ENCODE measurements around the gene GRM3. TPM values are rescaled to one million over a fixed set of nuclear protein-coding genes. Genes with fewer than 3 reads are reported as not detected.

The GRM3 gene
- total and polyA plus RNA-seq, 2 of the 8 experiments (the other 6 are each of a cell fraction or from before 2014, with no cell fraction given): 3.1 to 4.2 TPM

DNA sequence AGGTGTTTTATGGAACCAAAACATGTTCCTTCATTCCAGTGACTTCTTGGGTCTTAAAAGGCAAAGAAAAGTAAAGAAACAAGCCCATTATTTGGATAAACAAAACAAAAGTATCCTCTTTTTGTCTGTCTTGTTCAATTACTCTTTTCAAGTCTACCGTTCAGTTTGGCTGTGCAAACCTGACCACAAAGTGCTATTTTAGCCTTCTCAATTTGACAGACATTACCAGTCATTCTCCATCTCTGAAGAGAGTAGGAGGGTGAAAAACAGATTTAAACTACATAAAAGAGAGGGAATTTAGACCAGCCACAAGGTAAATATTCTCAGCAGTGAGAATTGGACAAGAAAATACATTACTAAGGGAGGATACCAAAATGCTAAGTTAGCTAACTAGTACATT is 145.2 kb downstream of the GRM3 start (continued):
- TF ChIP-seq, protein P1, sequence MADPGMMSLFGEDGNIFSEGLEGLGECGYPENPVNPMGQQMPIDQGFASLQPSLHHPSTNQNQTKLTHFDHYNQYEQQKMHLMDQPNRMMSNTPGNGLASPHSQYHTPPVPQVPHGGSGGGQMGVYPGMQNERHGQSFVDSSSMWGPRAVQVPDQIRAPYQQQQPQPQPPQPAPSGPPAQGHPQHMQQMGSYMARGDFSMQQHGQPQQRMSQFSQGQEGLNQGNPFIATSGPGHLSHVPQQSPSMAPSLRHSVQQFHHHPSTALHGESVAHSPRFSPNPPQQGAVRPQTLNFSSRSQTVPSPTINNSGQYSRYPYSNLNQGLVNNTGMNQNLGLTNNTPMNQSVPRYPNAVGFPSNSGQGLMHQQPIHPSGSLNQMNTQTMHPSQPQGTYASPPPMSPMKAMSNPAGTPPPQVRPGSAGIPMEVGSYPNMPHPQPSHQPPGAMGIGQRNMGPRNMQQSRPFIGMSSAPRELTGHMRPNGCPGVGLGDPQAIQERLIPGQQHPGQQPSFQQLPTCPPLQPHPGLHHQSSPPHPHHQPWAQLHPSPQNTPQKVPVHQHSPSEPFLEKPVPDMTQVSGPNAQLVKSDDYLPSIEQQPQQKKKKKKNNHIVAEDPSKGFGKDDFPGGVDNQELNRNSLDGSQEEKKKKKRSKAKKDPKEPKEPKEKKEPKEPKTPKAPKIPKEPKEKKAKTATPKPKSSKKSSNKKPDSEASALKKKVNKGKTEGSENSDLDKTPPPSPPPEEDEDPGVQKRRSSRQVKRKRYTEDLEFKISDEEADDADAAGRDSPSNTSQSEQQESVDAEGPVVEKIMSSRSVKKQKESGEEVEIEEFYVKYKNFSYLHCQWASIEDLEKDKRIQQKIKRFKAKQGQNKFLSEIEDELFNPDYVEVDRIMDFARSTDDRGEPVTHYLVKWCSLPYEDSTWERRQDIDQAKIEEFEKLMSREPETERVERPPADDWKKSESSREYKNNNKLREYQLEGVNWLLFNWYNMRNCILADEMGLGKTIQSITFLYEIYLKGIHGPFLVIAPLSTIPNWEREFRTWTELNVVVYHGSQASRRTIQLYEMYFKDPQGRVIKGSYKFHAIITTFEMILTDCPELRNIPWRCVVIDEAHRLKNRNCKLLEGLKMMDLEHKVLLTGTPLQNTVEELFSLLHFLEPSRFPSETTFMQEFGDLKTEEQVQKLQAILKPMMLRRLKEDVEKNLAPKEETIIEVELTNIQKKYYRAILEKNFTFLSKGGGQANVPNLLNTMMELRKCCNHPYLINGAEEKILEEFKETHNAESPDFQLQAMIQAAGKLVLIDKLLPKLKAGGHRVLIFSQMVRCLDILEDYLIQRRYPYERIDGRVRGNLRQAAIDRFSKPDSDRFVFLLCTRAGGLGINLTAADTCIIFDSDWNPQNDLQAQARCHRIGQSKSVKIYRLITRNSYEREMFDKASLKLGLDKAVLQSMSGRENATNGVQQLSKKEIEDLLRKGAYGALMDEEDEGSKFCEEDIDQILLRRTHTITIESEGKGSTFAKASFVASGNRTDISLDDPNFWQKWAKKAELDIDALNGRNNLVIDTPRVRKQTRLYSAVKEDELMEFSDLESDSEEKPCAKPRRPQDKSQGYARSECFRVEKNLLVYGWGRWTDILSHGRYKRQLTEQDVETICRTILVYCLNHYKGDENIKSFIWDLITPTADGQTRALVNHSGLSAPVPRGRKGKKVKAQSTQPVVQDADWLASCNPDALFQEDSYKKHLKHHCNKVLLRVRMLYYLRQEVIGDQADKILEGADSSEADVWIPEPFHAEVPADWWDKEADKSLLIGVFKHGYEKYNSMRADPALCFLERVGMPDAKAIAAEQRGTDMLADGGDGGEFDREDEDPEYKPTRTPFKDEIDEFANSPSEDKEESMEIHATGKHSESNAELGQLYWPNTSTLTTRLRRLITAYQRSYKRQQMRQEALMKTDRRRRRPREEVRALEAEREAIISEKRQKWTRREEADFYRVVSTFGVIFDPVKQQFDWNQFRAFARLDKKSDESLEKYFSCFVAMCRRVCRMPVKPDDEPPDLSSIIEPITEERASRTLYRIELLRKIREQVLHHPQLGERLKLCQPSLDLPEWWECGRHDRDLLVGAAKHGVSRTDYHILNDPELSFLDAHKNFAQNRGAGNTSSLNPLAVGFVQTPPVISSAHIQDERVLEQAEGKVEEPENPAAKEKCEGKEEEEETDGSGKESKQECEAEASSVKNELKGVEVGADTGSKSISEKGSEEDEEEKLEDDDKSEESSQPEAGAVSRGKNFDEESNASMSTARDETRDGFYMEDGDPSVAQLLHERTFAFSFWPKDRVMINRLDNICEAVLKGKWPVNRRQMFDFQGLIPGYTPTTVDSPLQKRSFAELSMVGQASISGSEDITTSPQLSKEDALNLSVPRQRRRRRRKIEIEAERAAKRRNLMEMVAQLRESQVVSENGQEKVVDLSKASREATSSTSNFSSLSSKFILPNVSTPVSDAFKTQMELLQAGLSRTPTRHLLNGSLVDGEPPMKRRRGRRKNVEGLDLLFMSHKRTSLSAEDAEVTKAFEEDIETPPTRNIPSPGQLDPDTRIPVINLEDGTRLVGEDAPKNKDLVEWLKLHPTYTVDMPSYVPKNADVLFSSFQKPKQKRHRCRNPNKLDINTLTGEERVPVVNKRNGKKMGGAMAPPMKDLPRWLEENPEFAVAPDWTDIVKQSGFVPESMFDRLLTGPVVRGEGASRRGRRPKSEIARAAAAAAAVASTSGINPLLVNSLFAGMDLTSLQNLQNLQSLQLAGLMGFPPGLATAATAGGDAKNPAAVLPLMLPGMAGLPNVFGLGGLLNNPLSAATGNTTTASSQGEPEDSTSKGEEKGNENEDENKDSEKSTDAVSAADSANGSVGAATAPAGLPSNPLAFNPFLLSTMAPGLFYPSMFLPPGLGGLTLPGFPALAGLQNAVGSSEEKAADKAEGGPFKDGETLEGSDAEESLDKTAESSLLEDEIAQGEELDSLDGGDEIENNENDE (IDR thresholded peaks at IDR 0.05; ENCODE audit: insufficient replicate concordance, low read length): no peak
- no peak for TF ChIP-seq KDM5A (IDR thresholded peaks at IDR 0.05; ENCODE audit: low read length)
- no peak for TF ChIP-seq ASH2L (IDR thresholded peaks at IDR 0.05; ENCODE audit: low read length)
- TF ChIP-seq, protein P2, sequence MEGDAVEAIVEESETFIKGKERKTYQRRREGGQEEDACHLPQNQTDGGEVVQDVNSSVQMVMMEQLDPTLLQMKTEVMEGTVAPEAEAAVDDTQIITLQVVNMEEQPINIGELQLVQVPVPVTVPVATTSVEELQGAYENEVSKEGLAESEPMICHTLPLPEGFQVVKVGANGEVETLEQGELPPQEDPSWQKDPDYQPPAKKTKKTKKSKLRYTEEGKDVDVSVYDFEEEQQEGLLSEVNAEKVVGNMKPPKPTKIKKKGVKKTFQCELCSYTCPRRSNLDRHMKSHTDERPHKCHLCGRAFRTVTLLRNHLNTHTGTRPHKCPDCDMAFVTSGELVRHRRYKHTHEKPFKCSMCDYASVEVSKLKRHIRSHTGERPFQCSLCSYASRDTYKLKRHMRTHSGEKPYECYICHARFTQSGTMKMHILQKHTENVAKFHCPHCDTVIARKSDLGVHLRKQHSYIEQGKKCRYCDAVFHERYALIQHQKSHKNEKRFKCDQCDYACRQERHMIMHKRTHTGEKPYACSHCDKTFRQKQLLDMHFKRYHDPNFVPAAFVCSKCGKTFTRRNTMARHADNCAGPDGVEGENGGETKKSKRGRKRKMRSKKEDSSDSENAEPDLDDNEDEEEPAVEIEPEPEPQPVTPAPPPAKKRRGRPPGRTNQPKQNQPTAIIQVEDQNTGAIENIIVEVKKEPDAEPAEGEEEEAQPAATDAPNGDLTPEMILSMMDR (IDR thresholded peaks at IDR 0.05; ENCODE audit: control extremely low read depth in 1 of 3, insufficient read depth in 1 of 3, low read depth in 1 of 3, low read length in 3 of 3): no peak
- TF ChIP-seq, protein P3, sequence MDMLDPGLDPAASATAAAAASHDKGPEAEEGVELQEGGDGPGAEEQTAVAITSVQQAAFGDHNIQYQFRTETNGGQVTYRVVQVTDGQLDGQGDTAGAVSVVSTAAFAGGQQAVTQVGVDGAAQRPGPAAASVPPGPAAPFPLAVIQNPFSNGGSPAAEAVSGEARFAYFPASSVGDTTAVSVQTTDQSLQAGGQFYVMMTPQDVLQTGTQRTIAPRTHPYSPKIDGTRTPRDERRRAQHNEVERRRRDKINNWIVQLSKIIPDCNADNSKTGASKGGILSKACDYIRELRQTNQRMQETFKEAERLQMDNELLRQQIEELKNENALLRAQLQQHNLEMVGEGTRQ (IDR thresholded peaks at IDR 0.05; ENCODE audit: low read length): no peak
- no peak for TF ChIP-seq YY1 (IDR thresholded peaks at IDR 0.05; ENCODE audit: low read depth, low read length)

Data from H1 (cell line).